ENCODE data around the gene VAT1L. TPM values are rescaled to one million over a fixed set of nuclear protein-coding genes. Genes with fewer than 3 reads are reported as not detected.

The VAT1L gene
- total RNA-seq, 1 experiment from 2014 or later, result 0.10 TPM

GRCh38 chr16:77793417-77793816 is 5.1 kb downstream of the VAT1L start:
- TF ChIP-seq SP1 (IDR thresholded peaks at IDR 0.05; ENCODE audit: low read depth), result no peak
- no peak for TF ChIP-seq REST (IDR thresholded peaks at IDR 0.05; ENCODE audit: low read depth)
- no peak for TF ChIP-seq POLR2A (IDR thresholded peaks at IDR 0.05; ENCODE audit: borderline replicate concordance, extremely low read depth, insufficient read depth, insufficient read length)
- TF ChIP-seq EZH2phosphoT487 (IDR thresholded peaks at IDR 0.05; ENCODE audit: borderline replicate concordance), result no peak
- TF ChIP-seq RAD21 (IDR thresholded peaks at IDR 0.05; ENCODE audit: low read depth), result no peak
- TF ChIP-seq YY1 (IDR thresholded peaks at IDR 0.05; ENCODE audit: extremely low read depth, insufficient replicate concordance, low read depth, low read length), result no peak
- TF ChIP-seq JUND (IDR thresholded peaks at IDR 0.05), result no peak
- TF ChIP-seq ZFX (IDR thresholded peaks at IDR 0.05), result no peak
- no peak for TF ChIP-seq CBX3 (IDR thresholded peaks at IDR 0.05; ENCODE audit: low read depth)
- no peak for TF ChIP-seq SRF (IDR thresholded peaks at IDR 0.05; ENCODE audit: low read depth)
- no peak overlapping the region for H3K27ac ChIP-seq (ENCODE audit: low read depth, low read length)
- no peaks in the 10 kb centered on the region for H3K79me2 ChIP-seq (ENCODE audit: insufficient read depth, low read length)
- no peak overlapping the region for H3K4me3 ChIP-seq (replicated peaks in 1 of 2; ENCODE audit: low read depth in 1 of 2, low read length in 2 of 2)
- H4K20me1 ChIP-seq (ENCODE audit: insufficient read depth), result no peaks in the 10 kb centered on the region
- ChIA-PET CTCF (interaction anchor here (1.6 kb wide), 1 partner anchor 9 kb away, joined by 4 read pairs; no protein-coding TSS in a partner anchor), RAD21 (ENCODE audit: low non-redundant PET in 1 of 2, low total read pairs in 2 of 2, uncharacterized antibody in 2 of 2, unreplicated experiment in 2 of 2) (no interaction called here), POLR2A (no interaction called here)
- intact Hi-C loops (cut with micrococcal nuclease), result no loop called here
- no peaks in the 10 kb centered on the region for H3K9me2 ChIP-seq (ENCODE audit: insufficient read depth)
- H3K27me3 ChIP-seq (ENCODE audit: insufficient read depth, low read length), result peaks cover 61% of the 10 kb centered on the region
- H3K9ac ChIP-seq (ENCODE audit: low read length), result no peak overlapping the region
- DNase-seq (ENCODE audit: low read depth, low spot score), result no peak
- H3K36me3 ChIP-seq (ENCODE audit: control insufficient read depth in 1 of 2, insufficient read depth in 2 of 2, low read length in 2 of 2), result no peaks in the 10 kb centered on the region
- H3K4me1 ChIP-seq (ENCODE audit: control insufficient read depth in 1 of 2, insufficient read depth in 2 of 2, low read length in 2 of 2), result no peaks in the 10 kb centered on the region
- no peak for ATAC-seq
- no peaks in the 10 kb centered on the region for H3K9me3 ChIP-seq (ENCODE audit: control insufficient read depth in 1 of 2, insufficient read depth in 1 of 2, low read depth in 1 of 2, low read length in 2 of 2)
- H2AFZ ChIP-seq (ENCODE audit: low read depth, low read length, poor library complexity, severe bottlenecking), result no peak overlapping the region
- no TSS peak for BruUV-seq (replicated peaks)
- no peak overlapping the region for H3K4me2 ChIP-seq (ENCODE audit: low read length)
